GM23338 (cell line): ENCODE measurements around the gene GRIK4. TPM values are rescaled to one million over a fixed set of nuclear protein-coding genes. Genes with fewer than 3 reads are reported as not detected.

Source experiments
- ATAC-seq: fragments of 200-7000 bp; cut with Tn5 transposase; 3 replicates; pipeline ENCODE4 v1.9.1; 2020
- DNase-seq: peaks from one replicate; pipeline ENCODE4 v3.0.0-alpha.2; 2015; ENCODE audit warnings: low spot score
- H2AFZ ChIP-seq: fragments of 200-600 bp; sonication (generic); 2 replicates; pipeline ENCODE4 v1.8.0; 2016; ENCODE audit warnings: antibody characterized with exemption, mild to moderate bottlenecking, moderate library complexity
- H3F3A ChIP-seq: fragments of 200-600 bp; sonication (generic); replicated peaks from 2 replicates; pipeline ENCODE4 v1.8.0; 2017; ENCODE audit warnings: antibody characterized with exemption, mixed run types, low read depth
- H3K27ac ChIP-seq: fragments of 200-600 bp; sonication (generic); 2 replicates; pipeline ENCODE4 v1.6.1; 2016; ENCODE audit warnings: low read depth
- H3K27me3 ChIP-seq: fragments of 200-600 bp; sonication (generic); 2 replicates; pipeline ENCODE4 v1.8.0; 2016; ENCODE audit warnings: mild to moderate bottlenecking, mixed run types, moderate library complexity; ENCODE audit not compliant: insufficient read depth
- H3K36me3 ChIP-seq: fragments of 200-600 bp; sonication (generic); 2 replicates; pipeline ENCODE4 v1.8.0; 2016; ENCODE audit warnings: mild to moderate bottlenecking; ENCODE audit not compliant: insufficient read depth
- H3K4me1 ChIP-seq: fragments of 200-600 bp; sonication (generic); 2 replicates; pipeline ENCODE4 v1.8.0; 2016; ENCODE audit warnings: mild to moderate bottlenecking, moderate library complexity; ENCODE audit not compliant: insufficient read depth
- H3K4me2 ChIP-seq: fragments of 200-600 bp; sonication (generic); 2 replicates; pipeline ENCODE4 v1.7.1; 2017; ENCODE audit warnings: mixed run types
- H3K4me3 ChIP-seq: fragments of 200-600 bp; sonication (generic); 2 replicates; pipeline ENCODE4 v1.6.1; 2016; ENCODE audit warnings: mixed run types
- H3K79me2 ChIP-seq: fragments of 200-600 bp; sonication (generic); replicated peaks from 2 replicates; pipeline ENCODE4 v1.8.0; 2017; ENCODE audit warnings: mild to moderate bottlenecking; ENCODE audit not compliant: insufficient read depth
- H3K9me2 ChIP-seq: fragments of 200-600 bp; sonication (generic); 2 replicates; pipeline ENCODE4 v1.8.0; 2017; ENCODE audit not compliant: insufficient read depth
- H4K20me1 ChIP-seq: fragments of 200-600 bp; sonication (generic); replicated peaks from 2 replicates; pipeline ENCODE4 v1.8.0; 2017; ENCODE audit warnings: mild to moderate bottlenecking; ENCODE audit not compliant: insufficient read depth
- H3K27ac Mint-ChIP-seq: 2 replicates; pipeline ENCODE4 v1.8.0; 2020; ENCODE audit warnings: inconsistent platforms, mild to moderate bottlenecking, moderate library complexity, mixed read lengths
- H3K27me3 Mint-ChIP-seq: 3 replicates; pipeline ENCODE4 v1.8.0; 2022; ENCODE audit warnings: low read depth, mild to moderate bottlenecking, moderate library complexity, mixed read lengths, inconsistent platforms; ENCODE audit not compliant: insufficient read depth, poor library complexity
- H3K36me3 Mint-ChIP-seq: 3 replicates; pipeline ENCODE4 v1.8.0; 2021; ENCODE audit warnings: low read depth, mild to moderate bottlenecking, inconsistent platforms, moderate library complexity, mixed read lengths
- H3K4me1 Mint-ChIP-seq: 3 replicates; pipeline ENCODE4 v1.8.0; 2020; ENCODE audit warnings: mild to moderate bottlenecking, inconsistent platforms, mixed read lengths
- H3K4me3 Mint-ChIP-seq: 3 replicates; pipeline ENCODE4 v1.8.0; 2021; ENCODE audit warnings: moderate library complexity, mild to moderate bottlenecking, inconsistent platforms, mixed read lengths
- H3K9me3 Mint-ChIP-seq: 3 replicates; pipeline ENCODE4 v1.8.0; 2020; ENCODE audit warnings: moderate library complexity, mild to moderate bottlenecking, inconsistent platforms, mixed read lengths
- CREB1 ChIP-seq: fragments of 250-450 bp; sonication (Bioruptor Pico); IDR thresholded peaks from 2 replicates; pipeline ENCODE4 v1.5.0; 2020; ENCODE audit warnings: low read depth, mild to moderate bottlenecking, moderate library complexity
- ETS1 ChIP-seq: IDR thresholded peaks from 2 replicates; pipeline ENCODE4 v1.6.1; 2016; ENCODE audit warnings: antibody characterized with exemption
- EZH2 ChIP-seq: fragments of 200-600 bp; sonication (generic); IDR thresholded peaks from one replicate; pipeline ENCODE4 v1.8.0; 2017; ENCODE audit warnings: antibody characterized with exemption, mild to moderate bottlenecking, low read depth; ENCODE audit not compliant: unreplicated experiment
- EZH2phosphoT487 ChIP-seq: fragments of 200-600 bp; sonication (generic); IDR thresholded peaks from one replicate; pipeline ENCODE4 v1.8.1; 2018; ENCODE audit warnings: antibody characterized with exemption; ENCODE audit not compliant: unreplicated experiment
- JUNB ChIP-seq: IDR thresholded peaks from one replicate; pipeline ENCODE4 v1.6.1; 2016; ENCODE audit warnings: antibody characterized with exemption; ENCODE audit not compliant: unreplicated experiment
- NANOG ChIP-seq: IDR thresholded peaks from 2 replicates; pipeline ENCODE4 v1.6.1; 2016; ENCODE audit warnings: antibody characterized with exemption, borderline replicate concordance
- POLR2AphosphoS5 ChIP-seq: IDR thresholded peaks from 2 replicates; pipeline ENCODE4 v1.6.1; 2016; ENCODE audit warnings: antibody characterized with exemption, low read depth
- STAT1 ChIP-seq: IDR thresholded peaks from one replicate; pipeline ENCODE4 v1.6.1; 2016; ENCODE audit warnings: antibody characterized with exemption; ENCODE audit not compliant: unreplicated experiment
- ZNF114 ChIP-seq: fragments of 250-450 bp; sonication (Bioruptor Pico); IDR thresholded peaks from 2 replicates; pipeline ENCODE4 v1.5.0; 2020; ENCODE audit warnings: mild to moderate bottlenecking, moderate library complexity
- ZNF331 ChIP-seq: fragments of 250-450 bp; sonication (Bioruptor Pico); IDR thresholded peaks from 2 replicates; pipeline ENCODE4 v1.5.0; 2020; ENCODE audit warnings: low read depth, mild to moderate bottlenecking, moderate library complexity
- ZNF462 ChIP-seq: fragments of 250-450 bp; sonication (Bioruptor Pico); IDR thresholded peaks from 2 replicates; pipeline ENCODE4 v1.5.0; 2020; ENCODE audit warnings: mild to moderate bottlenecking, moderate library complexity
- polyA plus RNA-seq: library from polyadenylated mRNA; unstranded; fragments of >200 nt; fragmentation: Nextera tagmentation; extraction: Ambion mirVana; gene quantifications from 2 replicates; pipeline ENCODE4 v1.2.1, GENCODE V29; 2016
- total RNA-seq: library from RNA; depleted of rRNA; stranded (reverse); fragments of >200 nt; shearing (Covaris generic); gene quantifications from 2 replicates; pipeline ENCODE4 v1.2.3, GENCODE V29; 2014
- TF ChIP-seq, protein P1 (sequence below): IDR thresholded peaks from one replicate; pipeline ENCODE4 v1.6.1; 2018; ENCODE audit warnings: antibody characterized with exemption; ENCODE audit not compliant: unreplicated experiment
- TF ChIP-seq, protein P2 (sequence below), 2 experiments: fragments of 200-600 bp in 1 of 2; sonication (generic) in 1 of 2; conservative IDR thresholded peaks; 2 replicates each; pipeline versions ENCODE4 v1.5.1 to v1.6.1; 2016 to 2017; ENCODE audit warnings: antibody characterized with exemption in 2 of 2, low read depth in 2 of 2, mild to moderate bottlenecking in 2 of 2, moderate library complexity in 1 of 2

GRIK4 gene
- total and polyA plus RNA-seq, 2 experiments from 2014 or later = 0.63 to 2.2 TPM

- Histone ChIP-seq H2AFZ (no peak overlapping the region), H3K36me3 (no peaks in the 10 kb centered on the region), H3K4me1 (no peaks in the 10 kb centered on the region), H3F3A (no peaks in the 10 kb centered on the region), H4K20me1 (no peaks in the 10 kb centered on the region), H3K27ac (no peak overlapping the region), H3K9me2 (peaks cover 3% of the 10 kb centered on the region; the same call in 1 of the 2 replicates), H3K4me3 (no peak overlapping the region), H3K79me2 (no peaks in the 10 kb centered on the region), H3K4me2 (no peak overlapping the region), H3K27me3 (no peaks in the 10 kb centered on the region)
- peaks cover 11% of the 10 kb centered on the region for H3K27me3 Mint-ChIP-seq
- H3K4me3 Mint-ChIP-seq = no peak overlapping the region
- TF ChIP-seq, protein P1, sequence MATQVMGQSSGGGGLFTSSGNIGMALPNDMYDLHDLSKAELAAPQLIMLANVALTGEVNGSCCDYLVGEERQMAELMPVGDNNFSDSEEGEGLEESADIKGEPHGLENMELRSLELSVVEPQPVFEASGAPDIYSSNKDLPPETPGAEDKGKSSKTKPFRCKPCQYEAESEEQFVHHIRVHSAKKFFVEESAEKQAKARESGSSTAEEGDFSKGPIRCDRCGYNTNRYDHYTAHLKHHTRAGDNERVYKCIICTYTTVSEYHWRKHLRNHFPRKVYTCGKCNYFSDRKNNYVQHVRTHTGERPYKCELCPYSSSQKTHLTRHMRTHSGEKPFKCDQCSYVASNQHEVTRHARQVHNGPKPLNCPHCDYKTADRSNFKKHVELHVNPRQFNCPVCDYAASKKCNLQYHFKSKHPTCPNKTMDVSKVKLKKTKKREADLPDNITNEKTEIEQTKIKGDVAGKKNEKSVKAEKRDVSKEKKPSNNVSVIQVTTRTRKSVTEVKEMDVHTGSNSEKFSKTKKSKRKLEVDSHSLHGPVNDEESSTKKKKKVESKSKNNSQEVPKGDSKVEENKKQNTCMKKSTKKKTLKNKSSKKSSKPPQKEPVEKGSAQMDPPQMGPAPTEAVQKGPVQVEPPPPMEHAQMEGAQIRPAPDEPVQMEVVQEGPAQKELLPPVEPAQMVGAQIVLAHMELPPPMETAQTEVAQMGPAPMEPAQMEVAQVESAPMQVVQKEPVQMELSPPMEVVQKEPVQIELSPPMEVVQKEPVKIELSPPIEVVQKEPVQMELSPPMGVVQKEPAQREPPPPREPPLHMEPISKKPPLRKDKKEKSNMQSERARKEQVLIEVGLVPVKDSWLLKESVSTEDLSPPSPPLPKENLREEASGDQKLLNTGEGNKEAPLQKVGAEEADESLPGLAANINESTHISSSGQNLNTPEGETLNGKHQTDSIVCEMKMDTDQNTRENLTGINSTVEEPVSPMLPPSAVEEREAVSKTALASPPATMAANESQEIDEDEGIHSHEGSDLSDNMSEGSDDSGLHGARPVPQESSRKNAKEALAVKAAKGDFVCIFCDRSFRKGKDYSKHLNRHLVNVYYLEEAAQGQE = no peak
- no peak for TF ChIP-seq EZH2
- no peak for TF ChIP-seq NANOG
- no peak for TF ChIP-seq STAT1
- TF ChIP-seq ZNF114 (CRISPR knock-in tag) = no peak
- TF ChIP-seq JUNB = no peak
- TF ChIP-seq, protein P2, sequence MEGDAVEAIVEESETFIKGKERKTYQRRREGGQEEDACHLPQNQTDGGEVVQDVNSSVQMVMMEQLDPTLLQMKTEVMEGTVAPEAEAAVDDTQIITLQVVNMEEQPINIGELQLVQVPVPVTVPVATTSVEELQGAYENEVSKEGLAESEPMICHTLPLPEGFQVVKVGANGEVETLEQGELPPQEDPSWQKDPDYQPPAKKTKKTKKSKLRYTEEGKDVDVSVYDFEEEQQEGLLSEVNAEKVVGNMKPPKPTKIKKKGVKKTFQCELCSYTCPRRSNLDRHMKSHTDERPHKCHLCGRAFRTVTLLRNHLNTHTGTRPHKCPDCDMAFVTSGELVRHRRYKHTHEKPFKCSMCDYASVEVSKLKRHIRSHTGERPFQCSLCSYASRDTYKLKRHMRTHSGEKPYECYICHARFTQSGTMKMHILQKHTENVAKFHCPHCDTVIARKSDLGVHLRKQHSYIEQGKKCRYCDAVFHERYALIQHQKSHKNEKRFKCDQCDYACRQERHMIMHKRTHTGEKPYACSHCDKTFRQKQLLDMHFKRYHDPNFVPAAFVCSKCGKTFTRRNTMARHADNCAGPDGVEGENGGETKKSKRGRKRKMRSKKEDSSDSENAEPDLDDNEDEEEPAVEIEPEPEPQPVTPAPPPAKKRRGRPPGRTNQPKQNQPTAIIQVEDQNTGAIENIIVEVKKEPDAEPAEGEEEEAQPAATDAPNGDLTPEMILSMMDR (conservative IDR thresholded peaks at IDR 0.05; ENCODE audit: low read depth in 2 of 2) = no peak
- TF ChIP-seq ZNF462 (CRISPR knock-in tag) = no peak
- no peak for TF ChIP-seq ETS1
- no peak for TF ChIP-seq CREB1
- no peak for TF ChIP-seq EZH2phosphoT487
- TF ChIP-seq POLR2AphosphoS5 = no peak
- no peak for TF ChIP-seq ZNF331 (CRISPR knock-in tag)
- H3K27ac Mint-ChIP-seq = no peak overlapping the region
- ATAC-seq (no peak), DNase-seq (no peak)
- H3K9me3 Mint-ChIP-seq = no peaks in the 10 kb centered on the region
- H3K36me3 Mint-ChIP-seq = no peaks in the 10 kb centered on the region
- peaks cover 4% of the 10 kb centered on the region for H3K4me1 Mint-ChIP-seq
These were observed 116.0 kb downstream of the GRIK4 start for GRCh38 chr11:120627327-120628163.
